ENCODE results near the gene GDAP2.

The GDAP2 gene

DNA sequence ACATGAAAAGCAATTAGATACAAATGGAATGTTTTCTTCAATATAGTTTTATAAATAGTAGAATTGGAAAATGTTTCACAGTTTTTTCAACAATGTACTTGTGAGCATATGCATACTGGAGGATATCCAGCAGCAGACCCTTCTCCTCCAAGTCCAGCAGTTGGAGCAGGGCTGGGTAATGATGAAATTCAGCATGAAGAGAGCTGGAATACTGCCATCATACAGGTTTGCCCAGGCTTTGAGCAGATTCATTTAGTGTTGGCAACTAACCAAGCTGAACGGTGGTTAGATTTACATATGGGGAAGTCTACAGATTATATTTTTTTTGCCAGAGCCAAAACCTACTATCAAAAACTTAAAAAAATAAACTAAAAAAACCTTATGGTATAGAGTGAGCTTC lies 38.5 kb upstream of the GDAP2 start:
- Histone ChIP-seq H3K9ac (no peak overlapping the region), H4K20me1 (ENCODE audit: insufficient read depth) (no peaks in the 10 kb centered on the region), H3K27me3 (ENCODE audit: insufficient read depth, low read depth) (no peaks in the 10 kb centered on the region), H3K4me2 (no peak overlapping the region), H3K4me1 (ENCODE audit: low read depth, poor library complexity, severe bottlenecking) (no peaks in the 10 kb centered on the region), H3K27ac (no peak overlapping the region), H2AFZ (ENCODE audit: low read depth) (no peak overlapping the region), H3K79me2 (ENCODE audit: insufficient read depth, low read depth) (no peaks in the 10 kb centered on the region), H3K36me3 (ENCODE audit: insufficient read depth) (no peaks in the 10 kb centered on the region), H3K4me3 (IDR thresholded peaks at IDR 0.05; ENCODE audit: insufficient read depth, low read depth, low read length) (no peak overlapping the region)
- no peak for TF ChIP-seq CTCF (conservative IDR thresholded peaks at IDR 0.05; ENCODE audit: low read depth, low read length)

DNA sequence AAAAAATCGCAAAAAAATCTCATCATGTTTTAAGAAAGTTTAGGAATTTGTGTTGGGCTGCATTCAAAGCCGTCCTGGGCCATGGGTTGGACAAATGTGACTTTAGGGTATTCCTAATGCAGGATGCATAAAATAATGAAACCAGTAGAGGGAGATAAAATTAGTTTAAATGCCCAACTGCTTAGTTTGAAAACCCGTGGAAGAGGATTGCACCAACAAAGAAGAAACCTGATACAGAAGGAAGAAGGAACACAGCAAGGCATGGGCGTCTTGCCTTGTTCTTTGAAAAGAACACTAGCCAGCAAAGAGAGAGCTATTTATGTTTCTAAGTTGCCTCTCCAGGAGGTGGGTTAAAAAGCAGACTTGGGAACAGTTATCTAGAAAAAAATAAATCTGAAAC lies 38.1 kb upstream of the GDAP2 start:
- Histone ChIP-seq H3K27me3 (ENCODE audit: insufficient read depth, low read depth) (no peaks in the 10 kb centered on the region), H3K79me2 (ENCODE audit: insufficient read depth, low read depth) (no peaks in the 10 kb centered on the region), H2AFZ (ENCODE audit: low read depth) (no peak overlapping the region), H3K4me2 (no peak overlapping the region), H4K20me1 (ENCODE audit: insufficient read depth) (no peaks in the 10 kb centered on the region), H3K4me1 (ENCODE audit: low read depth, poor library complexity, severe bottlenecking) (no peaks in the 10 kb centered on the region), H3K4me3 (IDR thresholded peaks at IDR 0.05; ENCODE audit: insufficient read depth, low read depth, low read length) (no peak overlapping the region), H3K9ac (no peak overlapping the region), H3K36me3 (ENCODE audit: insufficient read depth) (no peaks in the 10 kb centered on the region), H3K27ac (no peak overlapping the region)
- TF ChIP-seq CTCF (conservative IDR thresholded peaks at IDR 0.05; ENCODE audit: low read depth, low read length), result no peak

- H3K4me2 ChIP-seq, result no peak overlapping the region
- H2AFZ ChIP-seq (ENCODE audit: low read depth), result no peak overlapping the region
- H4K20me1 ChIP-seq (ENCODE audit: insufficient read depth), result no peaks in the 10 kb centered on the region
- H3K9ac ChIP-seq, result no peak overlapping the region
- H3K79me2 ChIP-seq (ENCODE audit: insufficient read depth, low read depth), result no peaks in the 10 kb centered on the region
- H3K4me1 ChIP-seq (ENCODE audit: low read depth, poor library complexity, severe bottlenecking), result no peaks in the 10 kb centered on the region
- H3K27me3 ChIP-seq (ENCODE audit: insufficient read depth, low read depth), result no peaks in the 10 kb centered on the region
- H3K27ac ChIP-seq, result no peak overlapping the region
- H3K4me3 ChIP-seq (IDR thresholded peaks at IDR 0.05; ENCODE audit: insufficient read depth, low read depth, low read length), result no peak overlapping the region
- H3K36me3 ChIP-seq (ENCODE audit: insufficient read depth), result no peaks in the 10 kb centered on the region
- no peak for TF ChIP-seq CTCF (conservative IDR thresholded peaks at IDR 0.05; ENCODE audit: low read depth, low read length)
Observed at GRCh38 chr1:117964290-117965038, 35.0 kb upstream of the GDAP2 start.

- H3K4me1 ChIP-seq (ENCODE audit: low read depth, poor library complexity, severe bottlenecking), result no peaks in the 10 kb centered on the region
- H3K4me3 ChIP-seq (IDR thresholded peaks at IDR 0.05; ENCODE audit: insufficient read depth, low read depth, low read length), result no peak overlapping the region
- no peak for TF ChIP-seq CTCF (conservative IDR thresholded peaks at IDR 0.05; ENCODE audit: low read depth, low read length)
- H3K79me2 ChIP-seq (ENCODE audit: insufficient read depth, low read depth), result no peaks in the 10 kb centered on the region
- H3K4me2 ChIP-seq, result no peak overlapping the region
- H3K27ac ChIP-seq, result no peak overlapping the region
- no peak overlapping the region for H2AFZ ChIP-seq (ENCODE audit: low read depth)
- H3K9ac ChIP-seq, result no peak overlapping the region
- H3K27me3 ChIP-seq (ENCODE audit: insufficient read depth, low read depth), result no peaks in the 10 kb centered on the region
- H4K20me1 ChIP-seq (ENCODE audit: insufficient read depth), result no peaks in the 10 kb centered on the region
- no peaks in the 10 kb centered on the region for H3K36me3 ChIP-seq (ENCODE audit: insufficient read depth)
Observed at GRCh38 chr1:117959364-117959763, 29.9 kb upstream of the GDAP2 start.
